Astrocyte of the cerebellum (primary cell): Measurements from ENCODE around the gene TFAP2E.
"Not testable (repeated sequence)": the region's sequence is repeated elsewhere in the genome, so short reads cannot be mapped to it uniquely, and the experiment has no call there.

Experiments used
- DNase-seq: peaks from one replicate; pipeline ENCODE4 v3.0.0-alpha.2; 2011; ENCODE audit warnings: low read depth
- H3K4me3 ChIP-seq: 2 replicates; pipeline ENCODE4 v1.5.1; 2011; ENCODE audit warnings: mild to moderate bottlenecking, low read depth, low read length, moderate library complexity
- in situ Hi-C: cut with HindIII; loops from 2 replicates; pipeline ENCODE4 v1.10.0; 2017; ENCODE audit warnings: low sequenced_read_pairs
- TF ChIP-seq, protein P1 (sequence below): IDR thresholded peaks from 2 replicates; pipeline ENCODE4 v1.5.1; 2012; ENCODE audit warnings: low read length, low read depth, moderate library complexity, mild to moderate bottlenecking; ENCODE audit errors: missing control alignments

The TFAP2E gene

DNA sequence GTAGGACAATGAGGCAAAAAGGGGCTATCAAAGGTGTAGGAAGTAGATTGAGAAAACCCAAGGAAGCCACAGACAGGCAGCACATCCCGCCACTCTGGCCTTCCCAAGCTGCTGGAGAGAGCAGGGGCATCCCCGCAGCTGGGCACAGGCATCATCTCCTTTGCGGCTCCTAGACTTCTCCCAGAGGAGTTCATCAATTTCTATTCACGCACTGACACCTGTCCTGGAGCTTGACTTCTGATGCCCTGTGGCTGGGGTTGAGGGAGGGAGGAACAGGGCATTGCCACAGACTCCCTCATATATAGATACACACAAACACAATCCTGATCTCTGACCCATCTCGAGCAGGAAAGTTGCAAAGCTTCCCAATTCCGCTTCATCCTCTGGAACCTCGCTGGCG, 1.9 kb upstream of the TFAP2E start:
- no peak overlapping the region for H3K4me3 ChIP-seq
- TF ChIP-seq, protein P1, sequence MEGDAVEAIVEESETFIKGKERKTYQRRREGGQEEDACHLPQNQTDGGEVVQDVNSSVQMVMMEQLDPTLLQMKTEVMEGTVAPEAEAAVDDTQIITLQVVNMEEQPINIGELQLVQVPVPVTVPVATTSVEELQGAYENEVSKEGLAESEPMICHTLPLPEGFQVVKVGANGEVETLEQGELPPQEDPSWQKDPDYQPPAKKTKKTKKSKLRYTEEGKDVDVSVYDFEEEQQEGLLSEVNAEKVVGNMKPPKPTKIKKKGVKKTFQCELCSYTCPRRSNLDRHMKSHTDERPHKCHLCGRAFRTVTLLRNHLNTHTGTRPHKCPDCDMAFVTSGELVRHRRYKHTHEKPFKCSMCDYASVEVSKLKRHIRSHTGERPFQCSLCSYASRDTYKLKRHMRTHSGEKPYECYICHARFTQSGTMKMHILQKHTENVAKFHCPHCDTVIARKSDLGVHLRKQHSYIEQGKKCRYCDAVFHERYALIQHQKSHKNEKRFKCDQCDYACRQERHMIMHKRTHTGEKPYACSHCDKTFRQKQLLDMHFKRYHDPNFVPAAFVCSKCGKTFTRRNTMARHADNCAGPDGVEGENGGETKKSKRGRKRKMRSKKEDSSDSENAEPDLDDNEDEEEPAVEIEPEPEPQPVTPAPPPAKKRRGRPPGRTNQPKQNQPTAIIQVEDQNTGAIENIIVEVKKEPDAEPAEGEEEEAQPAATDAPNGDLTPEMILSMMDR, result no peak
- in situ Hi-C loops, result no loop called here
- DNase-seq, result no peak

DNA sequence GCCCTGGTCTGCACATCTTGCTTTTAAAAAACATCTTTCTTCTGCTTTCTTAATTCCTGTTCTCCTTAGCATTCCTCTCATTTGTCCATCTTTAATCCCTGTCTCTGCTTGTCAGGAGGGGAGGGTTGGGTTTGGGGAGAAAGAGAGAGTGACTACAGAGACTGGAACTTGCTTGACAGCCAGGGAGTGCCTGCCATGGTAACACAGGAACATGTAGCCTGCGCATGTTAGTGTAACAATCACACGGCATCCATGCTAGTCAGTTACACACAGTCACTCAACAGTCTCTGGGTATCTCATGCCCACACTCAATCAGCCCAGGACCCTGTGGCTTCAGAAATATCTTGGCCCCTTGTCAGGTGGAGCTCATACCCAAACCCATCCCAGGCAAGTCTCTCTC, 818 bp upstream of the TFAP2E start:
- no peak overlapping the region for H3K4me3 ChIP-seq
- in situ Hi-C loops, result no loop called here
- TF ChIP-seq, protein P1, result no peak
- no peak for DNase-seq

DNA sequence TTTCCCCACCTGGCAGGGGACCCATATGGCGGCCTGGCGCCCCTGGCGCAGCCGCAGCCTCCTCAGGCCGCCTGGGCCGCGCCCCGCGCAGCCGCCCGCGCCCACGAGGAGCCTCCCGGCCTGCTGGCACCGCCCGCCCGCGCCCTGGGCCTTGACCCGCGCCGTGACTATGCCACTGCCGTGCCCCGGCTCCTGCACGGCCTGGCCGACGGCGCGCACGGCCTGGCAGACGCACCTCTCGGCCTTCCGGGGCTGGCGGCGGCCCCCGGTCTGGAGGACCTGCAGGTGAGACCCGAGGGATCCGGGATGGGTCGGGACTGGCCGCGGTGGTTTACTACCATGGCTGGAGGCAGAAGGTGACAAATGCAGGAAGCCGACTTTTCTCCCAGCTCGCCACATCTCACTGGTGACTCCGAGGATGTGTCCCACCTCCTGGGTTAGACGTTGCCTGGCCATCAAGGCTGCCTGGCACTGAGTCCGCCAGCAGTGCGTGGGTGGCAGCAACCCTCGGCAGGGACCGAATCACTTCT, 1.1 kb downstream of the TFAP2E start:
- no peak overlapping the region for H3K4me3 ChIP-seq
- in situ Hi-C loops, result no loop called here
- TF ChIP-seq, protein P1, result no peak
- DNase-seq, result no peak

GRCh38 chr1:35574655-35575415, 1.7 kb downstream of the TFAP2E start:
- H3K4me3 ChIP-seq, result no peak overlapping the region

DNA sequence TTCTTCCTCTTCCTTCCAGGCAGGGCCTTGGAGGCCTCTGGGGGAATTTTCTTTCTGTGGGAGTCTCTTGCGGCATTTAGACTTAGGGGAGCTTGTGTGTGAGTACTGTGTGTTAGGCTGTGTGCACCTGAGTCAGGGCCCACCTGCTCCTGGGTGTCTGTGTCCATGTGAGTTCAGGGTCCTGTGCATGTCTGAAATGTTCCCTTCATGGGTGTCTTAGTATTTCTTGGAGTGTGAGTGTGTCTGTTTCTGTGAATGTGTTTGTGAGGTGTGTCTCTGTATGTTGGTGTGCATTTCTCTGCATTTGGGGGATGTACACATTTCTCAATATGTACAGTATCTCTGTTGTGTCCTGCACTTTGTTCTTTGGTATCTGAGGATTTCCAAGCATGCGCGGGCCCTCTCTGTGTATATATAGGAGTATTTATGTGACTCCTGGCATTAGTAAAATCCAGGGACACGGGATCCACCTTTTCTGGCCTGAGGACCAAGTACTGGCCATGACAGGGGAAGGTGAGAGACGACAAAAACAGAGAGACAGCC, 2.4 kb downstream of the TFAP2E start:
- no peak overlapping the region for H3K4me3 ChIP-seq
- in situ Hi-C loops, result no loop called here

More at GRCh38 chr1:35574655-35575415, 1.7 kb downstream of the TFAP2E start:
- no peak for DNase-seq
- in situ Hi-C loops, result no loop called here
- TF ChIP-seq, protein P1, result no peak

DNA sequence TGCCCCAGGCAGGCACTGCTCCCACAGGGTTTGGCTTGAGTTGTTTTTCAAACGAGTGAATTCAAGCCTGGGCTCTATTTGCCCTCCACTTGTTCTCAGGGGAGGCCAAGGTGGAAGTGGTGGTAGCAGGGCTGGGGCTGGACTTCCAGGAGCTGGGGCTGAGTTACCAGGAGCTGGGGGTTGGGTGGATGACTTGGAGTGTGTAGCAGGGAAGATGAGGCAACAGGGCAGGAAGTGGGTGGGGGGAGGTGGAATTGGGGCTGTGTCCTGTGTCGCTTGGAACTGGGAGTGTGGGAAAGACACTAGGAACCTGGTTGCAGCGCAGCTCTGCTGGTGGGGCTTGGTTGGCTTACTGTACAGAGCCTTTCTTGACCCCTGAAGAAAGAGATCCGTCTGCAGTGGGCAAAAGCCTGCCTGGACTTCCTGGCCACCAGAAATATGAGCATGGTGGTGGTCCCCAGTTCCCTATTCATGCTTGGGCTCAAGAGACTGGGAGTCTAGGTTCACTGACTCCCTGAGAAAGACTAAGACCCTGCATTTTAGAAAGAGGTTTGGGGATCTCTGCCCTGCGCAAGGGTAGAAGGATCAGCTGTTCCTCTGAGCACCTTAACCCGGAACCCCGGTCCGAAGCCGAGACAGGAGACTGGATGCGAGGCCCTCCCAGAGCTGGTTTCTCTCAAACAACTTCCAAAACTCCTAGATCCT, 3.1 kb downstream of the TFAP2E start:
- H3K4me3 ChIP-seq, result no peak overlapping the region
- DNase-seq, result no peak
- in situ Hi-C loops, result no loop called here
- TF ChIP-seq, protein P1, result no peak

More for the DNA sequence above, 2.4 kb downstream of the TFAP2E start:
- TF ChIP-seq, protein P1, result no peak
- DNase-seq, result no peak

DNA sequence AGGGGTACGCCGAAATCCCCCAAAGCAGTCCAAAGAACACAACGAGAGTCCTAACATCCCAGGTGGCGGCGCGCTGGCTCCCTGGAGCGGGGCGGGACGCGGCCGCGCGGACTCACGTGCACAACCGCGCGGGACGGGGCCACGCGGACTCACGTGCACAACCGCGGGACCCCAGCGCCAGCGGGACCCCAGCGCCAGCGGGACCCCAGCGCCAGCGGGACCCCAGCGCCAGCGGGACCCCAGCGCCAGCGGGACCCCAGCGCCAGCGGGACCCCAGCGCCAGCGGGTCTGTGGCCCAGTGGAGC, 3.6 kb downstream of the TFAP2E start:
- DNase-seq, H3K4me3 ChIP-seq, in situ Hi-C loops: not testable (repeated sequence)
